GM12875 (cell line): ENCODE measurements around the gene FAM98B.

Experiments
- H3K4me3 ChIP-seq: one replicate; pipeline ENCODE4 v1.5.1; 2011; ENCODE audit warnings: low read depth, low read length, control low read depth
- TF ChIP-seq, protein P1 (sequence below): IDR thresholded peaks from 2 replicates; pipeline ENCODE4 v1.5.1; 2011; ENCODE audit warnings: low read depth, mild to moderate bottlenecking, control low read depth, inconsistent platforms, low read length, moderate library complexity, borderline replicate concordance; ENCODE audit not compliant: insufficient read depth

FAM98B gene

DNA sequence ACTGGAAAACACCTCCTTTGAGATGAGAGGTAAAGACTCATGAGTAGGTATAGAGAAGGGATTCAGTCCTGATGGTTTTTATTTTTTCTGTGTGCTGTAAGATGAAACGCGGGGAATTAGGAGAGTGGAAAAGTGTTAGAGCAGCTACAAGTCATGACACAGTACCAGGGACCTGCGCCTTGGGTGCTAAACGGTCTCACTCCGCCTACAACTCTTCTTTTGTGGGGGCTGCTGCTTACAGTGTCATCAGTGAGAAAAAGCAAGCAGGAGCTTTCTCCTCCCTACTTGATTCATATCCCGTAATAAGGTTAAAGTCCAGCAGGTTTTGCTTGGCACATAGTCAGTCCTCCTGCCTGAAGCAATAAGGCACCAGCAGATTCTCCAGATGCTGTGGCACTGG lies 71.6 kb downstream of the FAM98B start:
- TF ChIP-seq, protein P1, sequence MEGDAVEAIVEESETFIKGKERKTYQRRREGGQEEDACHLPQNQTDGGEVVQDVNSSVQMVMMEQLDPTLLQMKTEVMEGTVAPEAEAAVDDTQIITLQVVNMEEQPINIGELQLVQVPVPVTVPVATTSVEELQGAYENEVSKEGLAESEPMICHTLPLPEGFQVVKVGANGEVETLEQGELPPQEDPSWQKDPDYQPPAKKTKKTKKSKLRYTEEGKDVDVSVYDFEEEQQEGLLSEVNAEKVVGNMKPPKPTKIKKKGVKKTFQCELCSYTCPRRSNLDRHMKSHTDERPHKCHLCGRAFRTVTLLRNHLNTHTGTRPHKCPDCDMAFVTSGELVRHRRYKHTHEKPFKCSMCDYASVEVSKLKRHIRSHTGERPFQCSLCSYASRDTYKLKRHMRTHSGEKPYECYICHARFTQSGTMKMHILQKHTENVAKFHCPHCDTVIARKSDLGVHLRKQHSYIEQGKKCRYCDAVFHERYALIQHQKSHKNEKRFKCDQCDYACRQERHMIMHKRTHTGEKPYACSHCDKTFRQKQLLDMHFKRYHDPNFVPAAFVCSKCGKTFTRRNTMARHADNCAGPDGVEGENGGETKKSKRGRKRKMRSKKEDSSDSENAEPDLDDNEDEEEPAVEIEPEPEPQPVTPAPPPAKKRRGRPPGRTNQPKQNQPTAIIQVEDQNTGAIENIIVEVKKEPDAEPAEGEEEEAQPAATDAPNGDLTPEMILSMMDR, result no peak
- H3K4me3 ChIP-seq, result no peak overlapping the region

DNA sequence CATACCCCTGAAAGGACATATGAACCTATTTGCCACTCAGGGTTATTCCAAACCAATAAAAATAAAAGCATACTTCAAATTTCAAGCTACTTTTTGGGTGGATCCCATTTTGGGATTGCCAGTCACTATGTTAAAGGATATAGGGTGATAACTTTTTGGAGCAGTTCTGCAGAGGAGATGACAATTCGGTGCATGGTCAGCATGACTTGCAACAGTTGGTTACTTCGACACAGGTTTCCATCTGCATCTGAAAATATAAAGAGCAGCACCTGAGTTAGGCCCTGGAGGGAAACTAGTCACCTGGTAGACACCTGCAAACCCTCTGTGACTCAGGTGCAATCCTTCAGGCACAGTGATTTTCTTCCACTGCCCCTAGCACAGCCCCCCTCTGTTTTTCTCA lies 72.2 kb downstream of the FAM98B start:
- TF ChIP-seq, protein P1, result no peak
- H3K4me3 ChIP-seq, result no peak overlapping the region

DNA sequence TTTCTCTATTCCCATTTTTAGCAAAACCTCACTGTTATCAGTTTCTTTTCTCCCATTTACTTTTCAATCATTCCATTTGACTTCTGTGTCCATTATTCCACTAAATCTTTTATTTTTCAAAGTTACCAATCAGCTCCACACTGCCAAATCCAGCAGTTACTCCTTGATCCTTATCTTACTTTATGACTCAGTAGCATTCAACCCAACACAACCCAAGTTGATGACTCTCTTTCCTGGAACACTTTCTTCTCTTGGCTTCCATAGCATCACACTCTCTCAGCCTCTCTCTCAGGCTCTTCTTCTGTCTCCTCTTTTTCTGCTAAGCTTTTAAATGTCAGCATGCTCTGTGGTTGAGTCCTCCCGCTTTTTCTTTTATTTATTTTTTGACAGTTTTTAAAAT lies 74.4 kb downstream of the FAM98B start:
- no peak overlapping the region for H3K4me3 ChIP-seq
- TF ChIP-seq, protein P1, result no peak

DNA sequence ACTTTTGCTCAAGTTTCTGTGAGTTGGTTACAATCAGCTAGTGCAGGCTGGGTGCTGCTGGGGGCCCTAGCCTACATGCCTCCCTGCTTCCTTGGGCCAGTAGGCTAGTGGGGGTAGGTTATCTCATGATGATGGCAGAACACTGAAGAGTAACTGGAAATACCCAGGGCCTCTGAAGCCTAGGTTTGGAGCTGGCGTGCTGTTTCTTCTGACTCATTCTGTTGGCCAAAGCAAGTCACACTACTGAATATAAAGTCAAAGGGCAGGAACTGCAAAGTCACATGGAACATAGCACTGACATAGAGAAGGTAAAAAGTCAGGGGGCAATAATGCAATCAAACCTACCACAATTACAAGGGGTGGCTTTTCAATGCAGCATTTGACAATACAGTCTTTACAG lies 76.2 kb downstream of the FAM98B start:
- TF ChIP-seq, protein P1, result no peak
- H3K4me3 ChIP-seq, result no peak overlapping the region

DNA sequence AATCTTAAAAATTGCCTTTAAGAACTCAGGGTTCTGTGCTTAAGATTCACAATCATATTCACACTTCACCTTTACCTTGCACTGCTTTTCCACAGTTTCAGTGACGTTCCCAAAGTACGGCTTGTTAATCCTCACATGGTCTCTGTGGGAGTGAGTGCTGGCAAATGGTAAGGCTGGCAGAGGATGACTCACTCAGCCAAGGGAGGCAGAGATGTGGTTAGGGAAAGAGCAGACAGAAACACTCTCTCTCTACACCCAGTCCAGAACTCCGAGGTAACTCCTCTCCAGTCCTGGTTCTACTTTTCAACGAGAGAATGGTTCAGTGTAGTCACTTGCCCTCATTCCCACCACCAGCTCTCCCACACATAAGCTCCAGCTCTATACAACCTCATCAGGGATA lies 77.6 kb downstream of the FAM98B start:
- TF ChIP-seq, protein P1, result no peak
- H3K4me3 ChIP-seq, result no peak overlapping the region

DNA sequence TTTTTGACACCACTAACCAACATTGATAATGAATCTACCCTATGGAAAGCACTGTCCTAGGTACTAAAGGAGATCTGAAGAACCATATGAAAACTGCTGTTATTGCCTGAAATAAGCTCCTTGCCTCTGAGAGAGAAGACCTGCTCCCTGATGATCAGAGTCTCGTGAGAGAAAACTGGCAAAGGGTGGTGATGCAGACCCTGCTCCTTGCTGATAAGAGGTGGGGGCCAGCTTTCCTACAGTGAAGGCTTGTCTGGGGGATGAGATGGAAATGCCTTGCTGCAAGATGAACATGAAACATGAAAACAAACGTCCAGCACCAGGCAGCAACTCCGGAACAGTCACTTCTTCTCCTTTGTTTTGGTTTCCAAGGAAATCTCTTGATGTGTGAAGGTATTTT lies 78.8 kb downstream of the FAM98B start:
- TF ChIP-seq, protein P1, result no peak

DNA sequence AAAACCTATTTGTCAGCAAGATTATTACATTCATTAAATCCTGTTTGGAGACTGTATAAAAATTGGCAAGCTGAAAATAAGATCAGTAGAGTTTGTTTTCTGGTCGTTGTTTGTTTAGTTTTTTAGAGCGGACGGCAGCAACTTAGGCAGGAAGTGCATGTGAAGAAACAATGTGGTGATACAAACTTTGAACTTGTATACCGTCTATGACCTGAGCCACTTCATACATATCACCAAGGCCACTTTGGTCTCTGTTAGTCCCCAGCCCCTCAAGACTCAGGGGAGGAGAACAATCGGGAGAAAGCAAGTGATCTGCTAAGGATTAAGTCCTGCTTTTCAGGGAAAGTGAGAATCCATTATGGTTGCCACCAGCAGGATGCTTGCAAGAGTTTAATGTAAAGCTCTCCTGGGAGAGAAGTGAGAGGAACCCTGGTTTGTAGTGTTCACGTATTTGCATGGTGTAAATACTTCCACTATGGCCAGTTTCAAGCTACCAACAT lies 79.5 kb downstream of the FAM98B start:
- H3K4me3 ChIP-seq, result no peak overlapping the region
- TF ChIP-seq, protein P1, result no peak

More for the DNA sequence above, 78.8 kb downstream of the FAM98B start:
- H3K4me3 ChIP-seq, result no peak overlapping the region
